ENCODE data around the gene TBC1D10B.
"Not testable (repeated sequence)": the region's sequence is repeated elsewhere in the genome, so short reads cannot be mapped to it uniquely, and the experiment has no call there.

TBC1D10B gene

GRCh38 chr16:30324220-30324619 is 46.1 kb downstream of the TBC1D10B start:
- DNase-seq: not testable (repeated sequence)

DNA sequence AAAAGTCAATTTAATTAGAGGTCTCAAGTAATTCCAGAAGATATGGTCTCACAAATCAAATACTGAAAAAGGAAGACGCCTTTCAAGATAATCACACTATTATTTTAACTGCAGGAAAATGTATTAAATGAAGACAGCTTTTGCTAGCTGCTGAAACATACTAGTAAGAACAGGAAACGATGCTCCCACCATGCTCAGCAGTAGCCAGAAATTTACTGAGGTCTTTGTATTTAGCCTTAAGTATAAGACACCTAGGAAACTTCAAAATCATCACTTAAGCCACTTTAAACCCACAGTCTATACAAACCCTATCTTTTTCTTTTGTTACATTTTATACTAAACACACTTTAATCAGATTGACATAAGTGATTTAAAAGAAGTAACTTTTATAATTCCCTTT is 51.6 kb downstream of the TBC1D10B start:
- not testable (repeated sequence) for DNase-seq

DNA sequence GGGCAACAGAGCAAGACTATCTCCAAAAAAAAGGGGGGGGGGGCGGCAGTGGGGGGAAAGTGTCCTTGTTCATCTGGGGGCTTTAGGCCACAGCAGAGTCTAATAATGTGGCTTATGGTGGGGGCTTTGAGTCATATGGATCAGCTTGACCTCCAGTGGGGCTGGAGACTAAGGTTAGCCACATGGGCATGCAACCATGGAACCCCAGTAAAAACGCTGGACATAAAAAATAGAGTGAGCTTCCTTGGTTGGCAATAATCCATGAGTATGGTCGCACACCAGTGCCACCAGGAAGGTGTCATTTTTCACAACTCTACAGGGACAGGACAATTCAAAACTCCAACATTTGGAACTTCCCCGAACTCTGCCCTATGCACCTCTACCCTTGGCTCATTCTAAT is 59.4 kb downstream of the TBC1D10B start:
- not testable (repeated sequence) for DNase-seq

DNA sequence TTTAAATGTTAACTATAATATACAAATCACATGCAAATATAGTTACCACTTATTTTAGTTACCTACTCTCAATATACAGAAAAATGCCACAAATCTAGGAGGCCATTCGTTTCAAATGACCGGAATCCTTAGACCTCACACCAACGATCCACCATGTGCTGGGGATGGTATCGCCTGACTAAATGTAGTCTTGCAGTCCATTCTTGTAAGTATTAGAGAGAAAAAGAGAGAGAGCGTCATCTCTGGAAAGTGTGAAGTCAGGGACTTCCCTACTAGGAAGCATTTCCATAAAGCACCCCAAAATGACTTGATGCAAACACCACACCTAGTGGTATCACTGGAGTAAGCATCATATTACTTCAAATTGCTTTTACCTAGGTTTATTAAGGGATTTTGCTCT is 61.0 kb downstream of the TBC1D10B start:
- not testable (repeated sequence) for DNase-seq

Data from NCI-H187 treated with DMSO at 0.1 percent for 48 hours (cell line).